ENCODE measurements around the gene ENPEP.
A peak's percentile ranks its signal among the peaks of the same experiment; 100 is the strongest.
"Not testable (repeated sequence)": the region's sequence is repeated elsewhere in the genome, so short reads cannot be mapped to it uniquely, and the experiment has no call there.

ENPEP gene

GRCh38 chr4:110486256-110486655, 10.3 kb downstream of the ENPEP start:
- no peak for DNase-seq

GRCh38 chr4:110486850-110487249, 10.9 kb downstream of the ENPEP start:
- not testable (repeated sequence) for DNase-seq

GRCh38 chr4:110487873-110488272, 11.9 kb downstream of the ENPEP start:
- DNase-seq, result no peak

- no peak for DNase-seq
Measured at GRCh38 chr4:110489901-110490508, 14.1 kb downstream of the ENPEP start.

GRCh38 chr4:110492522-110492921, 16.6 kb downstream of the ENPEP start:
- DNase-seq, result no peak

- DNase-seq, result no peak
Measured at GRCh38 chr4:110493520-110493919, 17.6 kb downstream of the ENPEP start.

- DNase-seq, result no peak
Measured at GRCh38 chr4:110498420-110498819, 22.5 kb downstream of the ENPEP start.

GRCh38 chr4:110499126-110499525, 23.2 kb downstream of the ENPEP start:
- no peak for DNase-seq

- no peak for DNase-seq
Measured at GRCh38 chr4:110501826-110502225, 25.9 kb downstream of the ENPEP start.

- no peak for DNase-seq
Measured at GRCh38 chr4:110503270-110504083, 27.5 kb downstream of the ENPEP start.

- DNase-seq, result no peak
Measured at GRCh38 chr4:110504084-110504435, 28.1 kb downstream of the ENPEP start.

- DNase-seq, result no peak
Measured at GRCh38 chr4:110505440-110505839, 29.5 kb downstream of the ENPEP start.

GRCh38 chr4:110508827-110509710, 33.1 kb downstream of the ENPEP start:
- no peak for DNase-seq

- DNase-seq, result no peak
Measured at GRCh38 chr4:110510277-110510676, 34.3 kb downstream of the ENPEP start.

GRCh38 chr4:110510955-110511544, 35.1 kb downstream of the ENPEP start:
- DNase-seq, result no peak

- DNase-seq, result no peak
Measured at GRCh38 chr4:110512901-110513300, 36.9 kb downstream of the ENPEP start.

GRCh38 chr4:110514889-110515479, 39.0 kb downstream of the ENPEP start:
- no peak for DNase-seq

- DNase-seq, result no peak
Measured at GRCh38 chr4:110515676-110516075, 39.7 kb downstream of the ENPEP start.

- DNase-seq, result peak; percentile 77
Measured at GRCh38 chr4:110516106-110516922, 40.4 kb downstream of the ENPEP start.

GRCh38 chr4:110518889-110519490, 43.0 kb downstream of the ENPEP start:
- no peak for DNase-seq

GRCh38 chr4:110520886-110521285, 44.9 kb downstream of the ENPEP start:
- DNase-seq, result no peak

Data from activated CD8-positive, alpha-beta memory T cell treated with anti-CD3 and anti-CD28 coated beads, Interleukin-2, amount 50 U/mL, for 48 hours (primary cell).